Dedifferentiated amniotic fluid mesenchymal stem cell (primary cell): Measurements from ENCODE around the gene PACRG.

Experiments used
- DNase-seq: peaks from one replicate; pipeline ENCODE4 v3.0.0-alpha.2; 2016; ENCODE audit errors: extremely low spot score

The PACRG gene

DNA sequence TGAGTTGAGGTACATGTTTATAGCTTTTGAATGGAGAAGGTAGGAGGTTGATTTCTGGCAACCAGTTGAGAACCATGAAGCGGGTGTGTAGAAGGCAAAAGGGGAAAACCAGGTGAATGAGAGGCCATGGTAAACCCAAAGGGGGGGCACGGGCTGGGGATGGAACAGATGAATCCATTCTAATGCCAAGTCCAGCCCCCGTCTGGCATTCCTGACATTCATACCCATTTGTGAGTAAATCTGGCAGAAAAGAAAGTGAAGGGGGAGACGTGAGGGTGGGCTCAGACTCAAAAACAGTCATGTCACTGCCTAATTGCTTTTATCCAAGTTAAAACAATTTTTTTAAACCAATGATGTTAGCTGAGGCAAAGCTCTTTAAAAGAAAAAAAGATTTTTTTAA, 513.9 kb downstream of the PACRG start:
- no peak for DNase-seq

GRCh38 chr6:163243083-163243482, 515.3 kb downstream of the PACRG start:
- DNase-seq = no peak

DNA sequence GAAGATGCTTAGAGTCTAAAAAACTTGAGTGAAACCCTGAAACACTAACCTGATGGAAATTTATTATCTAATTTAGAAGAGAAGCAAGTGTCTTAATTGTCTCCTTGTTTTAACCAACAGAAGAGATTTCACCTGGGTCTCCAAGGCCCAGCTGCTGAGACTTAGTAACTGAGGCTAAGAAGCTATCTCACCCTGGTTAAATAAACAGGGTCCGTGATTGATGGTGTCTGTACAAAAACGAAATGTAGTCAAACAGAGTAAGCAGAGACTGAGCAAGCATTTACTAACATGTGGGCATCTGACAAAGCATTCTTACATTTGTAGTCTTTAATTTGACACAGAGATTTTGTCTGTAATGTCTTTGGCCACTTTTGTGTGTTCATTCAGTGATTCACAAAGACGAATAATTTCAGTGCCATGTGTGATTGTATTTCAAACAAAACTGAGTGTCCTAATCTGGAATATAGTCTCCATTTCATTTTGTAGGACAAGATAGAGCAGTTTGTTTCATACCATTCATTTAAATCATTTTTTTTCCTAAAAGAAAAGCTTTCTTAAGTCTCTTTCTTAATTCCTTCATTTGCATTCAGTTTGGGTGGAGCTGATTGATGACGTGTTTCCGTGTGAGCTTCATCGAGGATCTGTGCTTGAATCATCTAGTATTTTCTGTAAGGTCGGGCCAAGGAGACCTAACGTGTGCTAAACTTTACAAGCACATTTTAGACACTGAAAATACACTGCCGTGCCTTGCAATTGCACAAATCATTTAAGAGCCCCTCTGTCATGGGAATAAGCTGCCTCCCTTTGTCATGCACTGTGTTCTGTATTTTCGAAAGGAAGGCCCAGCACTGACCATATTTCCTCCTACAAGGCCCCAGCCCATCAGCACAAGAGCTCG, 516.2 kb downstream of the PACRG start:
- no peak for DNase-seq

GRCh38 chr6:163248051-163248450, 520.3 kb downstream of the PACRG start:
- no peak for DNase-seq

GRCh38 chr6:163249651-163250101, 521.9 kb downstream of the PACRG start:
- no peak for DNase-seq

DNA sequence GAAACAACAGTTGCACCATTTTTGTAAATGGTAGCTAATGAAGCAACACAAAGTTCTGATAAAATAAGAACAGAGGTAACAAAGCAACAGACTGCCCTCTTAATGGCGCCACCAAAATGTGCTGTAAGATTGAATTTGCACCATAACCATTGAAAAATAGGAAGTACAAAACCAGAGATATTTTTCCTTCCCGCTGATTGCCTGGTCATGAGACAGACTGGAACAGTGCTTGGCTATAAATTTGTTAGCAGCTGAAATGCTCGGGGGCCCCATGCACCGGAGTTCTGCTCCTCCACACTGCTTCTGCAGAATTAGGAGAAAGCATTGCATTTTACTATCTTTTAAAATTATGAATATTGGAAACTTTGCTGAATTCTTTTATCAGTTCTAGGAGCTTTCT, 522.3 kb downstream of the PACRG start:
- no peak for DNase-seq

DNA sequence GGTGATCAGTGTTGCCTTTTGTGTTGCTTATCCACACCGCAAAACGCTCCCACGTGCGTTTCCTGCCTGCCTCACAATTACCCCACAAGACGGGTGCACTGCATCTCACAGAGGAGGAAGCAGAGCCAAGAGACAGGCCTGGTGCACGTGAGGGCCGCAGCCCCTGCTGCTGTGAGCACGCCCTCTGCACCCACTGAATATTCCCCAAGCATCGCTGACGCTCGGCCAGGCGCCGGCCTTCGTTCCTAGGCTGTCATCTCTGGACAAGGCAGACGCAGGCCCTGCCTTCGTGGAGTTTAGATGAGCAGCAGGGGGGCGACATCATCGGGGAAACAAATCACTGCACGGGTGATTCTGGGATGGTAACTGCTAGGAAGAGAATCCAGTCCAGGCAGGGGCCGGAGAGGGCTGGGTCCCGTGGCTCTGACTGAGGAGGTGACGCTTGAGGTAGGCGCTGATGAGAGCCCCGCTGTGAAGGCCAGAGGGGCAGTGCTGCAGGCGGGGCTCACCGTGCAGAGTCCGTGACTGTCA, 524.4 kb downstream of the PACRG start:
- no peak for DNase-seq

GRCh38 chr6:163253556-163254213, 525.9 kb downstream of the PACRG start:
- DNase-seq = no peak

GRCh38 chr6:163254341-163254835, 526.6 kb downstream of the PACRG start:
- DNase-seq = no peak

DNA sequence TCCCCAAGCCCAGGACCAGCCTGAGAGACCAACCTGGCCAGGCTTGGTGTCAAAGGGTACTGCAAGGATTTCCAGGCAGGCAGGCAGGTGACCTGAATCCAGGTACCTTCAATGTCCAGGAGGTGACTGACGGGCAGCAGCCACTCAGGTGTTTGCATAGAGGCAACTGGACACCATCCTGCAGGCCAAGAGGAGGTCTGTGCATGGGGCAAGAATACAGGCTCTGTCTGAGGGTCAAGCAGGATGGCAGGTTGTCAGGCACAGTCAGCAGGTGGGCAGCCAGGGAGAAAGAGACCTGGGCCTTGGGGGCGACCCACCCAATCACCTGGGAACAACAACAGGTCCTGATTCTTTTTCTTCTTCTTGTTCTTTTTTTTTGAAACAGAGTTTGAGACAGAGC, 527.5 kb downstream of the PACRG start:
- no peak for DNase-seq

DNA sequence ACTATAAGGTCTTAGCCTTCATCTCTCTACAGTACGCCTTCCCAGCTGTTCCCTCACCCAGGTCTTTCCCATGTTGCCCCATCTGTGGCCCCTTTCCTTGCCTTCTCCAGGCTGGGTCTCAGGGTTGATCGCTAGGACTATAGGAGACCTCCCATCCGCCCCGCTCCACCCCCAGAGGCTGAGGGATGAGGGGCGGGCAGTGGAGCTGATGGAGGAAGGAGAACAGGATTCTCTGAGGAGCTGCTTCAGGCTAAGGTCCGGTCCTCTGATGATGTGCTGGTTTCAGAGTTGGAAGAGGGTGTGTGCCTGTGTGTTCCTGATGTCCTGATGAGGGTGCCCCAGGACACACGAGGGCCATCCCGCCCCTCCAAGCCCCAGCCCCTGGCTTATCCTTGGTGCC, 531.9 kb downstream of the PACRG start:
- DNase-seq = no peak

DNA sequence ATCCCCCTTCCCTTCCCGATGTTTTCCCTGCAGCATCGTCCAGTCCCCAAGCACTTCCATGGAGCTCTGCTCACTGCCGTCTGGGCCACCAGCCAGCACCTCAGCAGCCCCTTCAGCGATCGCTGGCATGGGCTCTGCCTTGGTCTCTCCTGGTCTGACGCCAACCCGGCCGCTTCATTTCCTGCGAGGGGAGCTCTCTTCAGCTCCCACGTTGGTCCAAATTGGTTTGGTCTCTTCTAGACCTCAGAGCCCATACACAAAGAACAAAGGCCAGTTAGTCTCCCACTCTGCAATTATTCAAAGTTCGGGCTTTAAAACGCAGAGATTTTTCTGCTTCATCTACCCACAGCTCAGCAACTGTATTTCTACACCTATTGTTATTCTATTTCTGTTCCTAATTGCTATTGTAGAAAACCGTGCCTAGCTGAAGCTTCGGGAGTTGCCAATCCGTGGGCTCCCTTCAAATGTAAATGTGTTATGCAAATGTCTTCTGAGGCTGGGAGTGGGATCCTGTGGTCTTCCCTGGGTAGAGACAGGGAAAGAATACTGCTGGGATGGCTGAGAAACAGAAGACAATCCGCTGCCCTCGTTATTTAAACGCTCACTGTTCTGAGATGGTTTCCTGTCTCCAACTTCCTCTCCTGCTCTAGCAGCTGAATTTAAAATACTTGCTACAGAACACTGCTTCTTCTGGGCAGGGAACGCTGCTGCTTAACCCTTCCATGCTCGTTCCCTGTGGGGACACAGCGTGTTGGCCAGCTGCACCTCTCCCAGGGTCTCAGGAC, 532.5 kb downstream of the PACRG start:
- DNase-seq = no peak

DNA sequence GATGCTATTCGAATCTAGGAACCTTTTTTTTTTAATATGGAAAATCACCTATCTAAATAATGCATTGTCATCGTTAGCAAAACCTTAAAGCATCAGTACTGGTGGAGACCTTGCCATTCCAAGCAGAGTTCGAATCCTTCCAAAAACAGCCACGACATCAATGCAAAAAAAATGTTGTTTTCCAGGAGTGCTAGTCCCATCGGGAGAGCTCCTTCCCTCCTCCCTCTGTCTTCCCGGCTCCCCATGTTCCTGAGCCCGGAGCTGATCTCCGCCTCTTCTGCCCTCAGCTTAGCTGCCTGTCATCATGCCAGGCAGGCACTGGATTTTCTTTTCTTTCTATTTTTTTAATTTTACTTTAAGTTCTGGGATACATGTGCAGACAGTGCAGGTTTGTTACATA, 533.1 kb downstream of the PACRG start:
- no peak for DNase-seq

GRCh38 chr6:163261361-163261760, 533.6 kb downstream of the PACRG start:
- no peak for DNase-seq

- no peak for DNase-seq
Measured at GRCh38 chr6:163262080-163262479, 534.3 kb downstream of the PACRG start.

DNA sequence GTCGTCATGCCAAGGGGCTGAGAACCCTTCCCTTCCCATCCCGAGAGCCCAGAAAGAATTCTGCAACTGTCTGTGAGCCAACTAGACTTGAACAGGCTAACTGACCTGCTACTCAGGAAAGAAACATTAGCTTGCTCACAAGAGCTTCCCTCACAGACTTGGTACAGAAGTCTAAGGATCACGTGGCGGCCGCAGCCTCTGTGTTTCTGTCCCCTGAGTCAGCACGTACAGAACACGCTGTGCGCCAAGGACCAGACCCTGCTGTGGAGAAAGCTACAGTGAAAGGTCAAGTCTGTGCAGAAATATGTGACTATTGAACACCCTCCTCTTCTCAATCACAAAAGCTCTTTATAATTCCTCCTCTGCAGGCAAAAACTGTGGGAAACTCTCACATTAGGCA, 535.4 kb downstream of the PACRG start:
- DNase-seq = no peak

DNA sequence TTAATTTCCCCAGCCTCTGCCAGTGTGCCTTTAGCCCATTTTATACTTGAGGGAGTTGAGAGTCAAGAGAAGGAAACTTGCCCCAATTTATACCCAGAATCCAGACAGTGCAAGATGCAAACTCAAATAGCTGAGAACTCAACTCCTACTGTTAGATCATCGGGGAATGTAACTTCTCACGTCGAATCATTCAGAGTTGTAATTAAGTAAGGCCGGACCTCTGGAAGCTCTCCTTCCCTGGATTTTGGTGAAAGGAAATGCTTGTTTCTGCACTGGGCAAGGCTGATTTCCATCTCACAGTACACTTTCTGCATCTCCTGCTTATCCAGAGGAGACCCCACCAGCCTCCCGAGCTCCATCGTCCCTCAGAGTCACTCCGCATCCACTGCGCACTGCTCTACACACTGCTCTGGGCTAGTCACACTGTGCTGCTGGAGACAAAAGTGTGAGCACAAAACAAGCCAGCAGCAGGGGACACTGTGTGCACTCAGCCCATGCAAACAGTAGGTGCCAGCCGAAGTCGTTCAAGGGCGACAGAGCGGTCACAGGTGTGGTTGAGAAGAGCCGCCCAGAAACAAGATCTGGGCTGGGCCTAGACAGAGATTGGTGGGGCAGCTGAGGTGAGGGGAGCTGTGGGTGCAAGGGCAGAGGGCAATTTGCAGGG, 536.4 kb downstream of the PACRG start:
- no peak for DNase-seq

GRCh38 chr6:163264662-163265035, 536.9 kb downstream of the PACRG start:
- DNase-seq = no peak

DNA sequence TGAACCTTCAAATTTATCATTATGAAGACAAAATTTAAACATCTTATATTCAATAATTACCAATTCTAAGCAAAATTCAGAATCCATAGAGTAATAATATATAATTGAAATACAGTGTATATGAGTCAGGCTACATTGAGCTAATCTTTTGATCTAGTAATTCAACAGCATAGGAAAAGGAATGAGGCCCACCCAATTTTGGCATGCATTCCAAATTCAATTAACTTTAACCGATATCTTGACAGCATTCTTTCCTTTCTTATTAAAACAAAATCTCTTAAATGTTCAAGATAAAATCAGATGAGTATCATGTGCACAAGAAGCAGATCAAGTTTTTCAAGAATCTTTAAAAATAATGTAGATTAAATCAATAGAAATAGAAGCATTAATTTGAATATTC, 553.9 kb downstream of the PACRG start:
- no peak for DNase-seq

DNA sequence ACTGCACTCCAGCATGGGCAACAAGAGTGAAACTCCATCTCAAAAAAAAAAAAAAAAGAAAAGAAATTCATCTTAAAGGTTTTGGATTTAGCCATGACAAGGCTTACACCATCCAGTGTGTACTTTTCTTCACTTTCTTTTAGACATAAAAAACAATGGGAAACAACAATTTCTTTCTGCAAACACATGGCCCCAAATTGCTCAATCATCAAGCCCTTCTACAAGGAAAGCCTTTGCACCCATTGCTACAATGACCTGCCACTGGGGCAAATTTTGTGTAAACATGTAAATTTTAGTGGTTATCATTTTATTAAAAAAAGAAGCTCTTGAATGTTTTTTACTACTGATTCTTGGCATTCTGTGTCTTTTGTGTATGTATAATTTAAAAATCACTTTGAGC, 554.9 kb downstream of the PACRG start:
- no peak for DNase-seq

- no peak for DNase-seq
Measured at GRCh38 chr6:163284151-163284550, 556.4 kb downstream of the PACRG start.

DNA sequence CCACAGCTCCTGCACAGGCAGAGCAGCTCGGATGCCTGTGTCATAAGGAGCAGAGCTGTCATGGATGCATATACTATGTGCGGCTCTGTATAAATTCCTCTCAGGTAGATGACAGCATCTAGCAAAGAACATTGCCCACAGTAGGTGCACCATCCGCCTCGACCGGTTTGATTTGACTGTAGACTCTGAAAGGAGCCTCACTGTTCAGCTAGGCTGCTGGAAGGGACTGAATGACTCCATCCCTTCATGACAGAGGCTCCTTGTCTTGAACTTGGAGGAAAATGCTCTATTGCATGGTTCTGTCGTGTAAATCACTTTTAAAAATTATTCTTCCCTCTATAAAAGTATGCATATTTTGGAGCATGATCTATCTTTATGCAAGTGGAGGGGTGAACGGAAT, 557.9 kb downstream of the PACRG start:
- DNase-seq = no peak
